Measurements from ENCODE around the gene PRKCE.

- TF ChIP-seq CTCF (IDR thresholded peaks at IDR 0.05), result no peak
- TF ChIP-seq POLR2A (IDR thresholded peaks at IDR 0.05), result no peak
Measured at GRCh38 chr2:45950606-45951005, 299.1 kb downstream of the PRKCE start.
